Measurements from ENCODE around the gene NOVA2. TPM values are rescaled to one million over a fixed set of nuclear protein-coding genes. Genes with fewer than 3 reads are reported as not detected.
"Not testable (repeated sequence)": the region's sequence is repeated elsewhere in the genome, so short reads cannot be mapped to it uniquely, and the experiment has no call there.

The NOVA2 gene
- total RNA-seq, 1 donor from 2014 or later = 0.52 TPM

GRCh38 chr19:45901432-45901911, 72.2 kb downstream of the NOVA2 start:
- Histone ChIP-seq H3K27ac (ENCODE audit: low read depth, low read length) (no peak overlapping the region), H3K9me3 (ENCODE audit: control insufficient read depth in 3 of 3, low read length in 3 of 3) (no peaks in the 10 kb centered on the region), H3K9ac (ENCODE audit: low read depth in 1 of 3, low read length in 3 of 3) (peak overlapping the region in 2 of 3 donors; percentile 54 to 62), H3K27me3 (ENCODE audit: control insufficient read depth in 3 of 3, insufficient read depth in 3 of 3, low read length in 3 of 3) (peaks cover 0 to 2% (median 0%) of the 10 kb centered on the region in 3 donors), H3K4me1 (ENCODE audit: control insufficient read depth in 3 of 3, insufficient read depth in 3 of 3, low read length in 3 of 3) (peaks cover 17 to 25% (median 17%) of the 10 kb centered on the region in 3 donors), H3K36me3 (ENCODE audit: control insufficient read depth in 3 of 3, insufficient read depth in 3 of 3, low read length in 3 of 3) (peaks cover 12 to 19% (median 14%) of the 10 kb centered on the region in 3 donors), H3K4me3 (ENCODE audit: low read length in 3 of 3) (peak overlapping the region; percentile 51 to 92 (median 90))

GRCh38 chr19:45900738-45901431, 72.8 kb downstream of the NOVA2 start:
- Histone ChIP-seq H3K4me3 (ENCODE audit: low read length in 3 of 3) (peak overlapping the region; percentile 51 to 92 (median 60)), H3K27ac (ENCODE audit: low read depth, low read length) (no peak overlapping the region)

GRCh38 chr19:45899919-45900589, 73.6 kb downstream of the NOVA2 start:
- no peak overlapping the region for H3K27ac ChIP-seq (ENCODE audit: low read depth, low read length)
- H3K9me3 ChIP-seq (ENCODE audit: control insufficient read depth in 3 of 3, low read length in 3 of 3) = no peaks in the 10 kb centered on the region

More at GRCh38 chr19:45900738-45901431, 72.8 kb downstream of the NOVA2 start:
- Histone ChIP-seq H3K36me3 (ENCODE audit: control insufficient read depth in 3 of 3, insufficient read depth in 3 of 3, low read length in 3 of 3) (peaks cover 12 to 19% (median 14%) of the 10 kb centered on the region in 3 donors), H3K9me3 (ENCODE audit: control insufficient read depth in 3 of 3, low read length in 3 of 3) (no peaks in the 10 kb centered on the region), H3K4me1 (ENCODE audit: control insufficient read depth in 3 of 3, insufficient read depth in 3 of 3, low read length in 3 of 3) (peaks cover 17 to 25% (median 17%) of the 10 kb centered on the region in 3 donors), H3K9ac (ENCODE audit: low read depth in 1 of 3, low read length in 3 of 3) (peak overlapping the region in 2 of 3 donors; percentile 54 to 62), H3K27me3 (ENCODE audit: control insufficient read depth in 3 of 3, insufficient read depth in 3 of 3, low read length in 3 of 3) (peaks cover 0 to 2% (median 0%) of the 10 kb centered on the region in 3 donors)

DNA sequence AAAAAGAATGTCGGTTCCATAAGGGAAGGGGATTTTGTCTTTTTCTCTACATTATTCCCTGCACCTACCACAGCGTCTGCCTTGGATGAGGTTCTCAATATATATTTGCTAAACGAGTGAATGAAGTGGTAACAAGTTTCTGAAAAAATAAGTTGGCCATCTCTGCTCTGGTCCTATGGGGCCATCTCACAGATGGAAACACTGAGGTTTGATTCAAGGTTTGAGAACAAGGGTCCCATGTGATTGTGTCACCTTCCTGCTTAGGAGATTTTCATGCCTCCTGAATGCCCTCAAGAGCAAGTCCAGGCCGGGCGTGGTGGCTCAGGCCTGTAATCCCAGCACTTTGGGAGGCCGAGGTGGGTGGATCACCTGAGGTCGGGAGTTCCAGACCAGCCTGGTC, 74.4 kb downstream of the NOVA2 start:
- Histone ChIP-seq H3K36me3 (ENCODE audit: control insufficient read depth in 3 of 3, insufficient read depth in 3 of 3, low read length in 3 of 3) (peaks cover 17 to 22% (median 19%) of the 10 kb centered on the region in 3 donors), H3K9ac (ENCODE audit: low read depth in 1 of 3, low read length in 3 of 3) (no peak overlapping the region)

More at GRCh38 chr19:45899919-45900589, 73.6 kb downstream of the NOVA2 start:
- Histone ChIP-seq H3K9ac (ENCODE audit: low read depth in 1 of 3, low read length in 3 of 3) (no peak overlapping the region), H3K4me3 (ENCODE audit: low read length in 3 of 3) (no peak overlapping the region), H3K27me3 (ENCODE audit: control insufficient read depth in 3 of 3, insufficient read depth in 3 of 3, low read length in 3 of 3) (no peaks in the 10 kb centered on the region), H3K36me3 (ENCODE audit: control insufficient read depth in 3 of 3, insufficient read depth in 3 of 3, low read length in 3 of 3) (peaks cover 17 to 20% (median 19%) of the 10 kb centered on the region in 3 donors), H3K4me1 (ENCODE audit: control insufficient read depth in 3 of 3, insufficient read depth in 3 of 3, low read length in 3 of 3) (peaks cover 17 to 25% (median 17%) of the 10 kb centered on the region in 3 donors)

GRCh38 chr19:45897261-45897812, 76.3 kb downstream of the NOVA2 start:
- peaks cover 10 to 16% (median 11%) of the 10 kb centered on the region in 3 donors for H3K4me1 ChIP-seq (ENCODE audit: control insufficient read depth in 3 of 3, insufficient read depth in 3 of 3, low read length in 3 of 3)
- no peaks in the 10 kb centered on the region for H3K9me3 ChIP-seq (ENCODE audit: control insufficient read depth in 3 of 3, low read length in 3 of 3)
- H3K27ac ChIP-seq (ENCODE audit: low read depth, low read length) = no peak overlapping the region
- H3K4me3 ChIP-seq (ENCODE audit: low read length in 3 of 3) = no peak overlapping the region
- H3K36me3 ChIP-seq (ENCODE audit: control insufficient read depth in 3 of 3, insufficient read depth in 3 of 3, low read length in 3 of 3) = peaks cover 17 to 22% (median 19%) of the 10 kb centered on the region in 3 donors
- no peaks in the 10 kb centered on the region for H3K27me3 ChIP-seq (ENCODE audit: control insufficient read depth in 3 of 3, insufficient read depth in 3 of 3, low read length in 3 of 3)
- no peak overlapping the region for H3K9ac ChIP-seq (ENCODE audit: low read depth in 1 of 3, low read length in 3 of 3)

More for the DNA sequence above, 74.4 kb downstream of the NOVA2 start:
- H3K9me3 ChIP-seq (ENCODE audit: control insufficient read depth in 3 of 3, low read length in 3 of 3) = no peaks in the 10 kb centered on the region
- no peak overlapping the region for H3K4me3 ChIP-seq (ENCODE audit: low read length in 3 of 3)
- H3K27ac ChIP-seq (ENCODE audit: low read depth, low read length) = no peak overlapping the region
- H3K27me3 ChIP-seq (ENCODE audit: control insufficient read depth in 3 of 3, insufficient read depth in 3 of 3, low read length in 3 of 3) = no peaks in the 10 kb centered on the region
- H3K4me1 ChIP-seq (ENCODE audit: control insufficient read depth in 3 of 3, insufficient read depth in 3 of 3, low read length in 3 of 3) = peaks cover 17 to 25% (median 17%) of the 10 kb centered on the region in 3 donors

- peaks cover 5 to 11% (median 7%) of the 10 kb centered on the region in 3 donors for H3K4me1 ChIP-seq (ENCODE audit: control insufficient read depth in 3 of 3, insufficient read depth in 3 of 3, low read length in 3 of 3)
- not testable (repeated sequence) for H3K27ac ChIP-seq (ENCODE audit: low read depth, low read length); H3K27me3 ChIP-seq (ENCODE audit: control insufficient read depth in 3 of 3, insufficient read depth in 3 of 3, low read length in 3 of 3); H3K4me3 ChIP-seq (ENCODE audit: low read length in 3 of 3); H3K9me3 ChIP-seq (ENCODE audit: control insufficient read depth in 3 of 3, low read length in 3 of 3); H3K9ac ChIP-seq (ENCODE audit: low read depth in 1 of 3, low read length in 3 of 3)
- H3K36me3 ChIP-seq (ENCODE audit: control insufficient read depth in 3 of 3, insufficient read depth in 3 of 3, low read length in 3 of 3) = peaks cover 19 to 22% (median 20%) of the 10 kb centered on the region in 3 donors
These were observed 77.6 kb downstream of the NOVA2 start for GRCh38 chr19:45895983-45896599.

- Histone ChIP-seq H3K9ac (ENCODE audit: low read depth in 1 of 3, low read length in 3 of 3) (no peak overlapping the region), H3K36me3 (ENCODE audit: control insufficient read depth in 3 of 3, insufficient read depth in 3 of 3, low read length in 3 of 3) (peaks cover 18 to 20% (median 19%) of the 10 kb centered on the region in 3 donors), H3K27me3 (ENCODE audit: control insufficient read depth in 3 of 3, insufficient read depth in 3 of 3, low read length in 3 of 3) (no peaks in the 10 kb centered on the region), H3K27ac (ENCODE audit: low read depth, low read length) (no peak overlapping the region), H3K4me1 (ENCODE audit: control insufficient read depth in 3 of 3, insufficient read depth in 3 of 3, low read length in 3 of 3) (peaks cover 0 to 6% (median 2%) of the 10 kb centered on the region in 3 donors), H3K4me3 (ENCODE audit: low read length in 3 of 3) (no peak overlapping the region), H3K9me3 (ENCODE audit: control insufficient read depth in 3 of 3, low read length in 3 of 3) (no peaks in the 10 kb centered on the region)
These were observed 78.1 kb downstream of the NOVA2 start for GRCh38 chr19:45895519-45895972.

DNA sequence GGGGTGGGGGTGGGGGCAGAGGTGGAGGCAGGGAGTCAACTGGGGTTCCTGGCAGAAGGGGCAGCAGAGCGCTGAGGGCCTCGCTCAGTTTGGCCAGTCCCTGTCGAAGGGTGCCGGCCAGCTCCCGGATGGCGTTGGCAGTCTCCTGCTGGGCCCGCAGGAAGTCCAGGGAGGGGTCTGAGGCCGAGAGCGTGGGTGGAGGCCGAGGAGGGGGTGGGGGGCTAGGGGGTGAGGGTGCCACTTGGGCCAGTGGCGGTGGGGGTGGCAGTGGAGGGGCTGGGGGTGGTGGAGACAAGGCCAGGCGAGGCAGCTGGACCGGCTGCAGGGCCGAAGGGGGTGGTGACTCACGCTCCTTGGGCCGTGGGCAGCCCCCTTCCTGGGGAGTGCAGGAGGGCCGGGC, 82.8 kb downstream of the NOVA2 start:
- Histone ChIP-seq H3K9ac (ENCODE audit: low read depth in 1 of 3, low read length in 3 of 3) (no peak overlapping the region), H3K27ac (ENCODE audit: low read depth, low read length) (no peak overlapping the region), H3K4me3 (ENCODE audit: low read length in 3 of 3) (no peak overlapping the region), H3K9me3 (ENCODE audit: control insufficient read depth in 3 of 3, low read length in 3 of 3) (no peaks in the 10 kb centered on the region), H3K4me1 (ENCODE audit: control insufficient read depth in 3 of 3, insufficient read depth in 3 of 3, low read length in 3 of 3) (peaks cover 7 to 11% (median 10%) of the 10 kb centered on the region in 3 donors), H3K36me3 (ENCODE audit: control insufficient read depth in 3 of 3, insufficient read depth in 3 of 3, low read length in 3 of 3) (peaks cover 0 to 8% (median 7%) of the 10 kb centered on the region in 3 donors), H3K27me3 (ENCODE audit: control insufficient read depth in 3 of 3, insufficient read depth in 3 of 3, low read length in 3 of 3) (no peaks in the 10 kb centered on the region)

DNA sequence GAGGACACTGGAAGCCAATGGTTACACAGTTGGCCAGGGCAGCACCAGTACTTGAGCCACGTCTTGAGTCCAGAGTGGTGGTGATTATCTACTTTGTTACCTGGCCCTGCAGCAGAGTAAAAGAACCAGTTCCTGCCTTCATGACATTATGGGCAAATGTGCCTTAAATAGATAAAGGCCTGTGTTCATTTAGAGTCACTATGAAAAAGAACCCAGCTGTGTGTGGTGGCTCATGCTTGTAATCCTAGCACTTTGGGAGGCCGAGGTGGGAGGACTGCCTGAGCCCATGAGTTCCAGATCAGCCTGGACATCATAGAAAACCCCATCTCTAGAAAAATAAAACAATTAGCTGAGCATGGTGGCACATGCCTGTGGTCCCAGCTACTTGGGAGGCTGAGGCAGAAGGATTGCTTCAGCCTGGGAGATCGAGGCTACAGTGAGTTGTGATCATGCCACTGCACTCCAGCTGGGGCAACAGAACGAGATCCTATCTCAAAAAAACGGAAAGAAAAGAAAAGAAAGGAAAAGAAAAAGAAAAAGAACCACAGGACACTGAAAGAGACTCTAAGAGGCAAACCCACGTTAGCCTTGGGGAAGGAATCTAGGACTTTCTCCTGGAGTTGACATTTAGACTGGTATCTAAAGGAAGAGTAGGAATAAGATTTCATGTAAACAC, 84.3 kb downstream of the NOVA2 start:
- no peak overlapping the region for H3K9ac ChIP-seq (ENCODE audit: low read depth in 1 of 3, low read length in 3 of 3)
- H3K36me3 ChIP-seq (ENCODE audit: control insufficient read depth in 3 of 3, insufficient read depth in 3 of 3, low read length in 3 of 3) = peaks cover 0 to 7% (median 0%) of the 10 kb centered on the region in 3 donors
- H3K4me1 ChIP-seq (ENCODE audit: control insufficient read depth in 3 of 3, insufficient read depth in 3 of 3, low read length in 3 of 3) = peaks cover 16 to 23% (median 19%) of the 10 kb centered on the region in 3 donors
- H3K9me3 ChIP-seq (ENCODE audit: control insufficient read depth in 3 of 3, low read length in 3 of 3) = no peaks in the 10 kb centered on the region
- H3K27me3 ChIP-seq (ENCODE audit: control insufficient read depth in 3 of 3, insufficient read depth in 3 of 3, low read length in 3 of 3) = no peaks in the 10 kb centered on the region
- H3K4me3 ChIP-seq (ENCODE audit: low read length in 3 of 3) = no peak overlapping the region
- H3K27ac ChIP-seq (ENCODE audit: low read depth, low read length) = no peak overlapping the region
